PC-3 (cell line): ENCODE data around the gene ANGPTL5. TPM values are rescaled to one million over a fixed set of nuclear protein-coding genes. Genes with fewer than 3 reads are reported as not detected.
A peak's percentile ranks its signal among the peaks of the same experiment; 100 is the strongest.

Source experiments
- ATAC-seq: fragments of 200-7000 bp; cut with Tn5 transposase; 2 replicates; pipeline ENCODE4 v1.9.1; 2020; ENCODE audit warnings: mild to moderate bottlenecking, moderate library complexity
- BruUV-seq: library from RNA; stranded (reverse); fragments of 400-500 nt; replicated peaks from 2 replicates; lab custom pipeline; 2021; lab: Mats Ljungman, UMichigan
- CTCF ChIA-PET: fragments of 300-600 bp; sonication (Branson Sonifier 250); formaldehyde crosslinking; loops from one replicate; lab custom pipeline; 2022; ENCODE audit warnings: antibody characterized with exemption; lab: Charles Lee
- POLR2A ChIA-PET: fragments of 300-600 bp; sonication (Branson Sonifier 250); formaldehyde crosslinking; loops from one replicate; lab custom pipeline; 2022; ENCODE audit warnings: antibody characterized with exemption; ENCODE audit not compliant: unreplicated experiment; lab: Charles Lee
- DNase-seq: peaks from one replicate; pipeline ENCODE4 v3.0.0-alpha.2; 2015
- H2AFZ ChIP-seq: fragments of 300-600 bp; sonication (generic); 2 replicates; pipeline ENCODE4 v1.6.0; 2016; ENCODE audit warnings: antibody characterized with exemption, low read length
- H3F3A ChIP-seq: fragments of 300-600 bp; sonication (generic); one replicate; pipeline ENCODE4 v1.6.0; 2017; ENCODE audit warnings: antibody characterized with exemption, low read length, control low read depth, mild to moderate bottlenecking; ENCODE audit not compliant: unreplicated experiment
- H3K27ac ChIP-seq: fragments of 300-600 bp; sonication (generic); 2 replicates; pipeline ENCODE4 v1.5.1; 2016; ENCODE audit warnings: mild to moderate bottlenecking, low read length
- H3K27me3 ChIP-seq: fragments of 300-600 bp; sonication (generic); 2 replicates; pipeline ENCODE4 v1.6.1; 2016; ENCODE audit warnings: low read length, mixed read lengths
- H3K36me3 ChIP-seq: fragments of 300-600 bp; sonication (generic); 2 replicates; pipeline ENCODE4 v1.6.1; 2016; ENCODE audit warnings: low read depth, mixed run types, low read length, mixed read lengths
- H3K4me1 ChIP-seq: fragments of 300-600 bp; sonication (generic); 2 replicates; pipeline ENCODE4 v1.5.1; 2016; ENCODE audit warnings: low read length; ENCODE audit not compliant: insufficient read depth
- H3K4me2 ChIP-seq: fragments of 300-600 bp; sonication (generic); 2 replicates; pipeline ENCODE4 v1.6.0; 2016; ENCODE audit warnings: low read length
- H3K4me3 ChIP-seq: fragments of 300-600 bp; sonication (generic); 2 replicates; pipeline ENCODE4 v1.5.1; 2016; ENCODE audit warnings: mild to moderate bottlenecking, low read length, mixed read lengths
- H3K79me2 ChIP-seq: fragments of 300-600 bp; sonication (generic); 2 replicates; pipeline ENCODE4 v1.6.1; 2017; ENCODE audit warnings: low read length, mixed read lengths
- H3K9ac ChIP-seq: fragments of 300-600 bp; sonication (generic); 2 replicates; pipeline ENCODE4 v1.6.0; 2016; ENCODE audit warnings: mild to moderate bottlenecking, low read length
- H3K9me2 ChIP-seq: fragments of 300-600 bp; sonication (generic); replicated peaks from 2 replicates; pipeline ENCODE4 v1.6.1; 2016; ENCODE audit warnings: mixed run types, low read length, mixed read lengths
- H3K9me3 ChIP-seq: fragments of 300-600 bp; sonication (generic); 2 replicates; pipeline ENCODE4 v1.6.1; 2016; ENCODE audit warnings: low read length, mixed read lengths
- H4K20me1 ChIP-seq: fragments of 300-600 bp; sonication (generic); 2 replicates; pipeline ENCODE4 v1.6.1; 2016; ENCODE audit warnings: low read length, mixed read lengths
- EZH2 ChIP-seq: fragments of 300-600 bp; sonication (generic); IDR thresholded peaks from one replicate; pipeline ENCODE4 v1.6.1; 2017; ENCODE audit warnings: antibody characterized with exemption, mild to moderate bottlenecking, low read length; ENCODE audit not compliant: unreplicated experiment
- EZH2phosphoT487 ChIP-seq: fragments of 300-600 bp; sonication (generic); IDR thresholded peaks from 2 replicates; pipeline ENCODE4 v1.6.1; 2018; ENCODE audit warnings: mild to moderate bottlenecking, antibody characterized with exemption, low read length, borderline replicate concordance
- intact Hi-C: fragments of 100-400 bp; cut with micrococcal nuclease; formaldehyde crosslinking; loops from 2 replicates; pipeline ENCODE4 v1.9.0; 2023
- total RNA-seq: library from RNA; depleted of rRNA; stranded (reverse); fragments of >200 nt; gene quantifications from 2 replicates; pipeline ENCODE4 v1.2.3, GENCODE V29; 2014; rRNA removed
- TF ChIP-seq, protein P1 (sequence below): fragments of 300-600 bp; sonication (generic); conservative IDR thresholded peaks from 2 replicates; pipeline ENCODE4 v1.5.1; 2017; ENCODE audit warnings: antibody characterized with exemption, low read depth, mild to moderate bottlenecking, low read length

The ANGPTL5 gene
- total RNA-seq, 1 experiment from 2014 or later: not detected

GRCh38 chr11:101844608-101845007, 71.7 kb downstream of the ANGPTL5 start:
- Histone ChIP-seq H3K79me2 (no peaks in the 10 kb centered on the region), H3K9me2 (no peaks in the 10 kb centered on the region), H4K20me1 (no peaks in the 10 kb centered on the region), H3K9ac (no peak overlapping the region), H3K4me2 (no peak overlapping the region), H3F3A (no peaks in the 10 kb centered on the region), H3K36me3 (no peaks in the 10 kb centered on the region), H3K4me1 (no peaks in the 10 kb centered on the region), H3K9me3 (no peaks in the 10 kb centered on the region), H3K27ac (no peak overlapping the region), H3K4me3 (no peak overlapping the region), H3K27me3 (no peaks in the 10 kb centered on the region), H2AFZ (no peak overlapping the region)
- ChIA-PET POLR2A (no interaction called here), CTCF (no interaction called here)
- BruUV-seq: no TSS peak
- TF ChIP-seq EZH2phosphoT487 (no peak), EZH2 (no peak)
- TF ChIP-seq, protein P1, sequence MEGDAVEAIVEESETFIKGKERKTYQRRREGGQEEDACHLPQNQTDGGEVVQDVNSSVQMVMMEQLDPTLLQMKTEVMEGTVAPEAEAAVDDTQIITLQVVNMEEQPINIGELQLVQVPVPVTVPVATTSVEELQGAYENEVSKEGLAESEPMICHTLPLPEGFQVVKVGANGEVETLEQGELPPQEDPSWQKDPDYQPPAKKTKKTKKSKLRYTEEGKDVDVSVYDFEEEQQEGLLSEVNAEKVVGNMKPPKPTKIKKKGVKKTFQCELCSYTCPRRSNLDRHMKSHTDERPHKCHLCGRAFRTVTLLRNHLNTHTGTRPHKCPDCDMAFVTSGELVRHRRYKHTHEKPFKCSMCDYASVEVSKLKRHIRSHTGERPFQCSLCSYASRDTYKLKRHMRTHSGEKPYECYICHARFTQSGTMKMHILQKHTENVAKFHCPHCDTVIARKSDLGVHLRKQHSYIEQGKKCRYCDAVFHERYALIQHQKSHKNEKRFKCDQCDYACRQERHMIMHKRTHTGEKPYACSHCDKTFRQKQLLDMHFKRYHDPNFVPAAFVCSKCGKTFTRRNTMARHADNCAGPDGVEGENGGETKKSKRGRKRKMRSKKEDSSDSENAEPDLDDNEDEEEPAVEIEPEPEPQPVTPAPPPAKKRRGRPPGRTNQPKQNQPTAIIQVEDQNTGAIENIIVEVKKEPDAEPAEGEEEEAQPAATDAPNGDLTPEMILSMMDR: no peak
- DNase-seq (no peak), ATAC-seq (no peak)
- intact Hi-C loops: loop anchor here (1.0 to 10.0 kb wide), 3 partner anchors 84 to 260 kb away; partner anchors contain the start of gene TRPC6

DNA sequence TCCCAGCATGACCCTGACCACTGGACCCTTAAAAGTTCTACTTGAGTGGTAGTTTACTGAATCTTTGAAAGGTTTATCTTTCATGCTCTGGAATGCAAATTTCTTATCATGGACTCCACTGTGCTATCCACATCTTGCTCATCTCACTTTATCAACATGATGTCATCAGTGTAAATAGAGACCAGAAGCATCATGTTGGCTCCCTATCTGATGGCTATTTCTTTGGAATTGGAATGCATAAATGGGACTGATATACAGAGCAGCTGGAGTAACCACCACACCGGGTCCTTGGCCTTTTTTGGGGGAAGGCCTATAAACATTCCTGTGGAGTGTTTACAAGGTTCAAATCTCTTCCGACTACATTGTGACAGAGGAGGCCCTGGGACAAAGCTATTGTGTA, 75.6 kb downstream of the ANGPTL5 start:
- no peaks in the 10 kb centered on the region for H3K36me3 ChIP-seq
- no peak overlapping the region for H3K4me3 ChIP-seq
- CTCF ChIA-PET: no interaction called here
- peaks cover 3% of the 10 kb centered on the region for H3F3A ChIP-seq
- no peak overlapping the region for H3K9ac ChIP-seq
- no peaks in the 10 kb centered on the region for H3K79me2 ChIP-seq
- no peaks in the 10 kb centered on the region for H4K20me1 ChIP-seq
- H3K27ac ChIP-seq: no peak overlapping the region
- peaks cover 5% of the 10 kb centered on the region for H3K4me1 ChIP-seq
- no peaks in the 10 kb centered on the region for H3K27me3 ChIP-seq
- intact Hi-C loops: loop anchor here (10.0 kb wide), 2 partner anchors 226 to 256 kb away; partner anchors contain the start of gene TRPC6
- DNase-seq: no peak
- no peaks in the 10 kb centered on the region for H3K9me3 ChIP-seq
- H3K9me2 ChIP-seq: no peaks in the 10 kb centered on the region
- H2AFZ ChIP-seq: no peak overlapping the region
- TF ChIP-seq EZH2 (no peak), EZH2phosphoT487 (no peak)
- H3K4me2 ChIP-seq: no peak overlapping the region
- peak; percentile 10; the same call in 1 of the 2 replicates for ATAC-seq
- no TSS peak for BruUV-seq
- POLR2A ChIA-PET: no interaction called here

Other genes starting within 250 kb of the ANGPTL5 start
- gene CEP126, start 1.5 kb downstream of the ANGPTL5 start, total RNA-seq: 1.0 and 2.5 TPM in 2 replicates
- 3.2 and 3.9 TPM in 2 replicates for gene CFAP300, start 130.9 kb upstream of the ANGPTL5 start, total RNA-seq
- gene YAP1, start 193.9 kb upstream of the ANGPTL5 start, total RNA-seq: 104 and 118 TPM in 2 replicates